Hepatocyte (in vitro differentiated cells): ENCODE results near the gene FARP1.

Experiments
- EZH2phosphoT487 ChIP-seq: fragments of 200-600 bp; sonication (generic); IDR thresholded peaks from one replicate; pipeline ENCODE4 v1.6.1; 2018; ENCODE audit warnings: antibody characterized with exemption, mild to moderate bottlenecking, low read depth, moderate library complexity; ENCODE audit not compliant: unreplicated experiment, severe bottlenecking
- TF ChIP-seq, protein P1 (sequence below): fragments of 200-600 bp; sonication (generic); IDR thresholded peaks from 2 replicates; pipeline ENCODE4 v1.5.1; 2016; ENCODE audit warnings: antibody characterized with exemption, mild to moderate bottlenecking; ENCODE audit not compliant: poor library complexity

DNA sequence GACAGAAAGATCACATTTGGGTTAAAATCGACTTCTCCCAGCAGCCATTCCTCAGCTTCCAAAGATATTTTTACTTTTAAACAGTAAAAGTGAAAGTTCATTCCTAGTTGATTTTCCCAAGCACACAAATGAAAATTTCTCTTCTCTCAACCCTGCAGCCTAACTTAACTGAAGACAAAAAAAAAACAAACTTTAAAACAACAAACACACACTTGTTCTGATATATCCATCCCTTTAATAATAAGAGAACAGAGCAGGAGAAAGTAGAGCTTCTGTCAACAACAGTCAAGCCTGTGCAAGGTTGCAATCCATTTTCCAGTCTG lies 361.1 kb downstream of the FARP1 start:
- TF ChIP-seq, protein P1, sequence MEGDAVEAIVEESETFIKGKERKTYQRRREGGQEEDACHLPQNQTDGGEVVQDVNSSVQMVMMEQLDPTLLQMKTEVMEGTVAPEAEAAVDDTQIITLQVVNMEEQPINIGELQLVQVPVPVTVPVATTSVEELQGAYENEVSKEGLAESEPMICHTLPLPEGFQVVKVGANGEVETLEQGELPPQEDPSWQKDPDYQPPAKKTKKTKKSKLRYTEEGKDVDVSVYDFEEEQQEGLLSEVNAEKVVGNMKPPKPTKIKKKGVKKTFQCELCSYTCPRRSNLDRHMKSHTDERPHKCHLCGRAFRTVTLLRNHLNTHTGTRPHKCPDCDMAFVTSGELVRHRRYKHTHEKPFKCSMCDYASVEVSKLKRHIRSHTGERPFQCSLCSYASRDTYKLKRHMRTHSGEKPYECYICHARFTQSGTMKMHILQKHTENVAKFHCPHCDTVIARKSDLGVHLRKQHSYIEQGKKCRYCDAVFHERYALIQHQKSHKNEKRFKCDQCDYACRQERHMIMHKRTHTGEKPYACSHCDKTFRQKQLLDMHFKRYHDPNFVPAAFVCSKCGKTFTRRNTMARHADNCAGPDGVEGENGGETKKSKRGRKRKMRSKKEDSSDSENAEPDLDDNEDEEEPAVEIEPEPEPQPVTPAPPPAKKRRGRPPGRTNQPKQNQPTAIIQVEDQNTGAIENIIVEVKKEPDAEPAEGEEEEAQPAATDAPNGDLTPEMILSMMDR, result no peak
- TF ChIP-seq EZH2phosphoT487, result no peak
